D721Med (cell line): Measurements from ENCODE around the gene CASQ1.

ENCODE experiments used
- DNase-seq: peaks from one replicate; pipeline ENCODE4 v3.0.0; 2011; ENCODE audit warnings: low spot score; ENCODE audit not compliant: insufficient read length
- FAIRE-seq: peaks from 2 replicates; lab custom pipeline; 2011; peaks lifted over from hg19 to GRCh38; lab: Jason Lieb, UNC
- TF ChIP-seq, protein P1 (sequence below): IDR thresholded peaks from 2 replicates; pipeline ENCODE4 v1.5.1; 2012; ENCODE audit warnings: mild to moderate bottlenecking, control low read depth; ENCODE audit not compliant: insufficient read depth; ENCODE audit errors: missing control alignments

CASQ1 gene

DNA sequence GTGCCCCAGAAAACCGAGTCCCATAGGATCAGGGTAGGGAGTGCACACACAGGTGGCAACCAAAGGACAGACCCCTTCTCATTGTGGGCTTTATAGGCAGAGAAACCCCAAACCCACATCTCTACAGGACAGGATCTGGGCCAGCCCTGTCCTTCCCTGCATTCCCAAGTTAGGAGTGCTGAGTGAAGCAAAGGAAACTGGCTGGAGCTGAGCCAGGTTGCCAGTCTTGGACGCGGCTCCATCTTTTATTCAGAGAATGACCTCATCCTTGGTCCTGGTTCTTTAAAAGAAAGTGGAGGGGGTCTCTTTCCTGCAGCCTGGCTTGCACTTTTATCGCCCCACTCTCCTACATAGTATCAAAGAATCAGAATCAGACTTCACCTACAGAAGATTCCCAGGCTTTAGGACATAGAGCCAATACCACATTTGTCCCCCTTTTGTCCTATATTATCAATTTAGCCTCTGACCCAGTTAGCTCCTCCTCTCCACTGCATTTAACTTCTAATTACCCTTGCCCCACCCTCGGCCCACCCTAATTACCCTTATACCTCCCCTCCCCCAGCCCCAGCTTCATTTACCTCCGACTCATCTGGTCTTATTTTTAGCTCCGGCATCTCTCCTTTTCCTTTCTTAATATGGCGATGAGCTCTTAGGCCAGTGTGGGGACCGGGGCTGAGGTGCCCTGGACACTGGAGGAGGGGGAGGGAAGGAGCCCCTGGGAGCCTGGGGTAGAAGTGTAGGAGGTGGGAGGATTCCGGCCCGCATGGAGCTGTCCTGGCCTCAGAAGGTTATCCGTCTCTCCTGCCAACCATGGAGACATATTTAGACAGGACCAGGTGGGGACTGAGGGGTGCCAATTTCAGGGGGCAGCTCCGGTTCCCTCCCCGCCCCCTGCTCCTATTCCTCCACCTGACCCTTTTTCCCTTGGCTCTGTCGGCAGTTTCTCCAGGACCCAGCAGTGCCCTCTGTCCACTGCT, at the start of gene CASQ1:
Gene CASQ1, plus strand, starts transcription at position 927 of the 977 bp plus-strand sequence. CDS start 177 bp downstream, outside the sequence.
- TF ChIP-seq, protein P1, sequence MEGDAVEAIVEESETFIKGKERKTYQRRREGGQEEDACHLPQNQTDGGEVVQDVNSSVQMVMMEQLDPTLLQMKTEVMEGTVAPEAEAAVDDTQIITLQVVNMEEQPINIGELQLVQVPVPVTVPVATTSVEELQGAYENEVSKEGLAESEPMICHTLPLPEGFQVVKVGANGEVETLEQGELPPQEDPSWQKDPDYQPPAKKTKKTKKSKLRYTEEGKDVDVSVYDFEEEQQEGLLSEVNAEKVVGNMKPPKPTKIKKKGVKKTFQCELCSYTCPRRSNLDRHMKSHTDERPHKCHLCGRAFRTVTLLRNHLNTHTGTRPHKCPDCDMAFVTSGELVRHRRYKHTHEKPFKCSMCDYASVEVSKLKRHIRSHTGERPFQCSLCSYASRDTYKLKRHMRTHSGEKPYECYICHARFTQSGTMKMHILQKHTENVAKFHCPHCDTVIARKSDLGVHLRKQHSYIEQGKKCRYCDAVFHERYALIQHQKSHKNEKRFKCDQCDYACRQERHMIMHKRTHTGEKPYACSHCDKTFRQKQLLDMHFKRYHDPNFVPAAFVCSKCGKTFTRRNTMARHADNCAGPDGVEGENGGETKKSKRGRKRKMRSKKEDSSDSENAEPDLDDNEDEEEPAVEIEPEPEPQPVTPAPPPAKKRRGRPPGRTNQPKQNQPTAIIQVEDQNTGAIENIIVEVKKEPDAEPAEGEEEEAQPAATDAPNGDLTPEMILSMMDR = no peak
- no peak for DNase-seq
- FAIRE-seq = no peak

DNA sequence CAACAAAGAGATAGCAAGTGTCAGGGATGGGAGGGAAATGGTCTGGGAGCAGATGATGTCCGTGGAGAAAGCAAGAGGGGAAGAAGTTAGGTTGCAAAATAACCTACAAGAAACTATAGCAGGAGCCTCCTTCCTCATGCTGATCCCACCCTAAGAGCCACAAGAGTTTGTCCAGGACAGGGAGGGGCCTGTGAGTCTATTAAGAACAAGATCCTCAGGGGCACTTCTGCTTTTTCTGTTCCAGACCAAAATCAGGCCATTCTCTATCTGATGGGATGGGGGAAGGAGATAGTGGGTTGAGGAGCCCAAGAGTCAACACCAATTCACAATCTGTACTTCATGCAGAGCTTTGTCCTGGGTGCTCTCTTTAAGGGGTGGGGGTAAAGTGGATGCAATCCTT, 46.7 kb upstream of the CASQ1 start:
- TF ChIP-seq, protein P1 = no peak
- no peak for DNase-seq
- no peak for FAIRE-seq

- FAIRE-seq (no peak), DNase-seq (no peak)
- TF ChIP-seq, protein P1 = no peak
These were observed 45.5 kb upstream of the CASQ1 start for GRCh38 chr1:160144921-160145320.

DNA sequence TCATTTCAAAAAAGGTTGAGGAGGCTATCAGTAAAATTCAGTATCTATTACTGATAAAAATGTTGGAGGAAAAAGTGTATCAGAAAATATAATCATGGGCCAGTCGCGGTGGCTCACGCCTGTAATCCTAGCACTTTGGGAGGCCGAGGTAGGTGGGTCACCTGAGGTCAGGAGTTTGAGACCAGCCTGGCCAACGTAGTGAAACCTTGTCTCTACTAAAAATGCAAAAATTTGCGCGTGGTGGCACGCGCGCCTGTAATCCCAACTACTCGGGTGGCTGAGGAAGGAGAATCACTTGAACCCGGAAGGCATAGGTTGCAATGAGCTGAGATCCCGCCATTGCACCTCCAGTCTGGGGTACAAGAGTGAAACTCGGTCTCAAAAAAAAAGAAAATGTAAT, 44.3 kb upstream of the CASQ1 start:
- FAIRE-seq = no peak
- TF ChIP-seq, protein P1 = no peak
- no peak for DNase-seq

DNA sequence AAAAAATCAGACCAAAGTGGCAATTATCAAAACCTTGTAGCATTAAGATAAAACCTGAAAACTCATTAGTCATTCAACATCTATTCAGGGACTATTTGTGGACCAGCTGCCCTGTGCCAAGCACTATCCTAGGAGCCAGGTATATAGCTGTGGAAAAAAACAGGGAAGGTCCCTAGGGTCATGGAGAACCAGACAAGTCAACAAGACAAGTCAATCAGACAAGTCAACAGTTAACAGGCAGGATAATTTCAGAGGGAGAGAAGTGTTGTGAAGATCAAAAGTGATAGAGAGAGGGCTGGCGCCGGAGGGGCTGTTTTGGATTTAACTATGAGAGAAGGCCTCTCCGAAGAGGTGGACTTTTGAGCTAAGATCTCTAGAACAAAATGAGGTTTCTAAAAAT, 42.3 kb upstream of the CASQ1 start:
- FAIRE-seq (no peak), DNase-seq (no peak)
- TF ChIP-seq, protein P1 = no peak

DNA sequence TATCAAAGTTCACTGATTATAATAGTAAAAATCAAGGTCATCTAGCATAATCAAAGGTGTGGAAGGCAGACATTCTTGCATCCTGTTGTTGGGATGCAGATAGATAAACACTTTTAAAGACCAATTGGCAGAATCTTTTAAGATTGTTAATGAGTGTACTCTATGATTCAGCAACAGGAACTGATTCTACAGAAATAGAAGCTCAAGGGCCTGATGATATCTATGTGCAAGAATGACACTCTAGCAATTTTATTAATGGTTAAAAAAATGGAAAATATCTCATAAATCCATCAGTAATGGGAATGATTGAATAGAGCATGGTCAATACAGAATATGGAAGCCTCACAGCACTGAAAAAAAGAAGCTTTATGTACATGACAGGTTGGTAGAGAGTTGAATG, 41.1 kb upstream of the CASQ1 start:
- FAIRE-seq = no peak

More for the DNA sequence above, 41.1 kb upstream of the CASQ1 start:
- no peak for DNase-seq
- TF ChIP-seq, protein P1 = no peak
